ENCODE measurements around the gene ZNF587B.
"Not testable (repeated sequence)": the region's sequence is repeated elsewhere in the genome, so short reads cannot be mapped to it uniquely, and the experiment has no call there.

The ZNF587B gene

DNA sequence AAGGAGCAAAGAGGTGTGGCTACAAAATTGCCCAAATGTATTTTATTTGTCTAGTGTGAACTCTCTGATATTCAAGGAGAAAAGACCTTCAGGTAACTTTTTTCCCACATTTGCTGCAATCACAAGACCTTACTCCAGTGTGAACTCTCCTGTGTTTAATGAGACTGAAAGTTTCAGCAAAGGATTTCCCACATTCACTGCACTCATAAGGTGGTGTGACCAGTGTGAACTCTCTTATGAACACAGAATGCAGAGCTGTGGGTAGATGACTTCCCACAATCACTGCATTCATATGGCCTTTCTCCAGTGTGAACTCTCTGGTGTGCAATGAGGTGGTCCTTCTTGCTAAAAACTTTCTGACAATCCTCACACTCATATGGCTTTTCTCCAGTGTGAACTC is 42.4 kb downstream of the ZNF587B start:
- DNase-seq: no peak

DNA sequence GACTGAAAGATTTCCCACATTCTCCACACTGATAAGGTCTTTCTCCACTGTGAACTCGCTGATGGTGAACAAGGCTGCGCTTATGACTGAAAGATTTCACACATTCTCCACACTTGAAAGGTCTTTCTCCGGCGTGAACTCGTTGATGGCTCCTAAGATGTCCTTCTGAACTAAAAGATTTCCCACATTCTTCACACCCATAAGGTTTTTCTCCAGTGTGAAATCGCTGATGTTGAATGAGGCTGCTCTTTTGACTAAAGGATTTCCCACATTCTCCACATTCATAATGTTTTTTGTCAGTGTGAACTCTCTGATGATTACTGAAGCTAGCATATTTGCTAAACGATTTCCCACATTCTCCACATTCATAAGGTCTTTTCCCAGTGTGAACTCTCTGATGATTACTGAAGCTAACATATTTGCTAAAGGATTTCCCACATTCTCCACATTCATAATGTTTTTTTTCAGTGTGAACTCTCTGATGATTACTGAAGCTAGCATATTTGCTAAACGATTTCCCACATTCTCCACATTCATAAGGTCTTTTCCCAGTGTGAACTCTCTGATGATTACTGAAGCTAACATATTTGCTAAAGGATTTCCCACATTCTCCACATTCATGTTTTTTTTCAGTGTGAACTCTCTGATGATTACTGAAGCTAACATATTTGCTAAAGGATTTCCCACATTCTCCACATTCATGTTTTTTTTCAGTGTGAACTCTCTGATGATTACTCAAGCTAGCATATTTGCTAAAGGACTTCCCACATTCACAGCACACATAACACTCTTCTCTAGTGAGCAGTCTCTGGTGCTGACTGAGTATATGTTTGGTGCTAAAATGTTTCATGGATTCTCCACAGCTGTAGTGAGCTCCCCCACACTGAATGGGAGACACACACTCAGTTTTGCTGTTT is 44.0 kb downstream of the ZNF587B start:
- DNase-seq: not testable (repeated sequence)

DNA sequence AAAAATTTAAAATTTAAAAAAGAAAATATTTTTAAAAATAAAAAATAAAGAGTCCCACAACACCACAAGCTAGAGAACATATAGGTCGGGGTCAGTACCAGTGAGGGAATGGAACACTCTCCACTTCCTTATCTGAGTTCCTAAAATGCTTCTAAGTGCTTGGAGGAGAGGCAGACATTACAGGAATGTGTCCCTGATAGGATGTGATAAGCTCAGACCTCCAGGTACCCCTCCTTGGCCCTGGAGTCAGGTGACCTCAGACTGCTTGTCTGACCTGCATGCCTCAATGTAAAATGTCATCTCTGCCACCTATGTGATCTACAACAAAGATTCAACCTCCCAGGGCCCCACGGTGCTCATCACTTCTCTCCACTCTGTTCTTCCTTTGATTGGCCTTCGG is 55.9 kb downstream of the ZNF587B start:
- no peak for DNase-seq

DNA sequence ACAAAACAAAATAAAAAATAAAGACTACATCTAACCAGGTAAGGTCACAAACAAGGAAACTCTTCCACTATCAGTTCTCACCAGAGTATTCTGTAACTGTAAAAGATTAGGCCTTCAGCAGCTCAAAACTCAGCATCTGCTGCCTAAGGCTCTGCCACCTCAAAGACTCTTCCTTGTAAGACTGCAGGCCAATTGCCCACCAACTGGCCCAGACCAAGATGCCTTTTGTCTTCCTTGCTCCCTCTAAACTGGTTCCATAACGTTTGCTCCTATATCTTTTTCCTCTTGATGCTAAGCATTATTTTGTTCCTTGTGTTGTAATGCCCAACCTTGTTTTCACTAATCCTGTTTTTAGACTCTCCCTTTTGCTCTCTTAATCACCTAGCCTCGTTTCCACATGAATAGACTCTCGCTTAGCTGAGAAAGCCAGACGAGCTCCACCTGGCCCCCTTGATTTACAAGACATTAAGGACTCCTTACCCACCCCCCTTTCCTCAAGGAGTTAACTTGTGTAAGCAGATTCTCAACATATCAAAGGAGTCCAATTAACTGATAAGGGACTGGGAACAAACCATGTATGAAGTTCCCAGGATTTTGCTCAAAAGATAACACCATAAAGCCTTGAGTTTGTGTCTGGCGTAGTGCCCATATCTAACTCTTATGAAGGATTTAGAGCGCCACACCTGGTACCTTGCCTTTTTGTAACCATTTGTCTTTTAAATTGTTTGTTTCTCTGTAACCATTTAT is 57.3 kb downstream of the ZNF587B start:
- no peak for DNase-seq

DNA sequence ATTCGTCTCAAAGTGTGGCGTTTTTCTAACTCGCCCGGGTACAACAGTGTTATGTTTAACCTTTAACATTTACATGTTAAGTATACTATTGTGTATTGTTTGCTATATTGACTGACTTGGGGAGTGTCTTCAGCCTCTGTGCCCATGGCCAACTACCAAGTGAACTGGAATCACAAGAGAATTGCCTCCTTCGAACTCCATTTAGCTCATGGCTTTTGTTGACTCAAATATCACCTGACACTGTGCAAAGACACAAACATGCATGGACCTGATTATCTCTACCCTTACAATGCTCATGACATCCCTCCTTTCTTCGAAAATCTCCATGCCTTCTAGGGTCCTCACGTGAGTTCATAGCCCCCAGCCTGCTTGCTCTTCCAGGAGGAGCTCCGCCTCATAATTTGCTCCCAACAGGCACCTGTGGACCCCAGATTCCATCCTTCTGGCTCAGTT is 58.0 kb downstream of the ZNF587B start:
- DNase-seq: no peak

DNA sequence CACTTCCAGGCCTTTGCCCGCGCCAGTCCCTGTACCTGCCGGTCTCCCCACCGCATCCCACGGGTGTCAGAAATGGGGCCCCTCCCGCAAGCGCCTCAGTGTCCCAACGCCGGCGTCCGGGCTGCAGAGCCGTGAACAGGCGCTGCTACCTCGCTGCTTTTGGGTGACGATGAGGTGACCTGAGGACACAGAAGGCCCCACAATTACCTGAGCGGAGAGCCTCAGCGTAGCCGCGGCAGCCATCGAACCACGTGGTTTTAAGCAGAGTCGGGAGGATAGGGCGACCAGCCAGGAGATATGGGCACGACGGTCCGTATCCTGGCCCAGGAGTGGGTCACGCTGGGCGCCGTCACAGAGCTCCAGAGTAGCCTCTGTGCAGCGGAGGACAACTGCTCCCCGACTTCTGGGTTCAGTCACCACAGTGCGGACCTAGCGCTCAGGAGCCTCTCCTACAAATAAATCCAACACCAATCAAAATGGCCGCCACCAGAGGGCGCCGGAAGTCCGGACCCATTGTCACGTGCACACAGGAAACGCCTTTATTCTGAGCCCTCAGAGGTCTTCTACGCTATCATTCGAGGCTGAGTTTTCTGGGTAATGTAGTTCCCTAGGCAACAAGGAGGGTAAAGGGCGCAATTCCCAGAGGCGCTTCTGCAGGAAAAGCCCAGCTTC is 58.6 kb downstream of the ZNF587B start, which contains the start of gene ZNF814:
TSS of gene ZNF814 (minus strand) at position 478 of the 672 bp plus-strand sequence. CDS start at position 243, 235 bp downstream.
- peak; percentile 94 for DNase-seq

DNA sequence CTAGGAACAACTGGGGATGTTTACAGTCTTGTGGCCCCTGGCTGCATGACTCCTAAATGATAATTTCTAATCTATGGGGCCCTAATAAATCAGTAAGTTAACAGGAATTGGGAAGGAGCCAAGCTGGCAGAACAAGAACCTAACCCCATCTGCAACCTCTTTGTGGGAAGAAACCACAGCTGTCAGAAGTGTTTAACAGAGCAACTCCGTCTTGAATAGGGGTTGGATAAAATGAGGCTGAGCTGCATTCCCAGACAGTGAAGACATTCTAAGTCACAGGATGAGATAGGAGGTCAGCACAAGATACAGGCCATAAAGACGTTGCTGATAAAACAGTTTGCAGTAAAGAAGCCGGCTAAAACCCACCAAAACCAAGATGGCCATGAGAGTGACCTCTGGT is 60.6 kb downstream of the ZNF587B start:
- peak; percentile 84 for DNase-seq

Measured in islet precursor cell (in vitro differentiated cells).